ENCODE data around the gene ACLY.
"Not testable (repeated sequence)": the region's sequence is repeated elsewhere in the genome, so short reads cannot be mapped to it uniquely, and the experiment has no call there.

ACLY gene

GRCh38 chr17:41909088-41909487, 9.7 kb downstream of the ACLY start:
- no peak for DNase-seq

- no peak for DNase-seq
Observed at GRCh38 chr17:41907633-41908539, 10.9 kb downstream of the ACLY start.

- no peak for DNase-seq
Observed at GRCh38 chr17:41907185-41907556, 11.6 kb downstream of the ACLY start.

GRCh38 chr17:41906465-41907184, 12.1 kb downstream of the ACLY start:
- no peak for DNase-seq

DNA sequence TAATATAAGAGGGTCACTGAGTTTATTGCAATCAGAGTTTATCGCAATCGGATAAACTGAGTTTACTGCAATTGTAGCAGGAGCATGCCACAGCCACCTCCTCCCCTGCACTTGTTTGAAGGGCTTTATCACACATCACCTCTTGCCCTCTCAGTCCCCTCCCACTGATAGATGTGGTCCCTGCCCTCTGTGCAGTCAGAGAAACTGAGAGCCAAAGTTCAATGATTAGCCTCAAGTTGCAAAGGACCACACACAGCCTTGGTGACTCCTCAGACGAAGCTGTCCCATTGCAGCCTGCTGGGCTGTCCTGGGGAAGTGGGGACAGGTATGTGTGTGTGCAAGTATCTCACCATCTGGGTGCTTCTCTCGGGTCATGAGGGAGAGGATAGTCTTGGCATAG, 13.6 kb downstream of the ACLY start:
- no peak for DNase-seq

DNA sequence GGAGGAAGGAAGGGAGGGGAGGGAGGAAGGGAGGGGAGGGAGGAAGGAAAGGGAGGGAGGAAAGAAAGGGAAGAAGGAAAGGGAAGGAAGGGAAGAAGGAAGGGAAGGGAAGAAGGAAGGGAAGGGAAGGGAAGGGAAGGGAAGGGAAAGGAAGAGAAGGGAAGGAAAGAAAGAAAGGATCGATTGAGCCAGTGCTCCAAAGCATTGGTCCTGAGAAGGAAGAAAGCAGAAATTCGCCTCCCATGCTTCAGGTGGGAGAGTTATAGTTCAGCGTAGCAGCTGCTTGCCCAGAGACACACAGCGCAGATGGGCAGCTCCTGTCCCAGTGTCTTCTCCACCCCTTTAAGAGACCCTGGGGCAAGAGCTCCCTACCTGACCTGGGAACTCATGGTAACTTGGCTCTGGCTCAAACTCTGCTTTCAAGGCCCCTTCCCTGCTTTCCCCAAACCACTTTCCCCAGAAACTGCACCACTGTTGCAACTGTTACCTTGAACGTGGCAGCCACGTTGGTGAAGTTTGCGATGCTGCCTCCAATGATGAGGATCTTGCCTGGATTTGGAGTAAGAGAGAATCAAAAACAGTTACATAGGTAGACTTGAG, 14.4 kb downstream of the ACLY start:
- no peak for DNase-seq

- no peak for DNase-seq
Observed at GRCh38 chr17:41901646-41902045, 17.1 kb downstream of the ACLY start.

DNA sequence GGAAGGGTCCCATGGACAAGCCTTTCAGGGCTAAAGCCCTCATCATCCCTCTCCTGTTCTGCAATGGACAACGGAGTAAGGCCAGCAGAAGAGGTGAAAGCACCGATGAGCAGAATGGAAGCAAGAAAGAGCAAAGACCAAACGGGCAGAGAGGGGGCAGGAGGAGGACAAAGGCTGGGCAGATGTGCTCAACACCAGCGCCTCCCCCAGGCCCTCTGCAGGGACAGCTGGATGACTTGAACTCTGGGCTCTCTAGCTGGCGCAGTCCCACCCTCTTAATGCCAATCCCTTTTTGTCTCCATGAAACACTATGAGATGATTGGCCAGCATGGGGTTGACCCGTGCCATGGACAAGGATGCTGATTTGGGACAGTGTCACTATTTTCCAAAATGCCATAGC, 22.0 kb downstream of the ACLY start:
- DNase-seq: no peak

- DNase-seq: no peak
Observed at GRCh38 chr17:41895617-41896016, 23.1 kb downstream of the ACLY start.

DNA sequence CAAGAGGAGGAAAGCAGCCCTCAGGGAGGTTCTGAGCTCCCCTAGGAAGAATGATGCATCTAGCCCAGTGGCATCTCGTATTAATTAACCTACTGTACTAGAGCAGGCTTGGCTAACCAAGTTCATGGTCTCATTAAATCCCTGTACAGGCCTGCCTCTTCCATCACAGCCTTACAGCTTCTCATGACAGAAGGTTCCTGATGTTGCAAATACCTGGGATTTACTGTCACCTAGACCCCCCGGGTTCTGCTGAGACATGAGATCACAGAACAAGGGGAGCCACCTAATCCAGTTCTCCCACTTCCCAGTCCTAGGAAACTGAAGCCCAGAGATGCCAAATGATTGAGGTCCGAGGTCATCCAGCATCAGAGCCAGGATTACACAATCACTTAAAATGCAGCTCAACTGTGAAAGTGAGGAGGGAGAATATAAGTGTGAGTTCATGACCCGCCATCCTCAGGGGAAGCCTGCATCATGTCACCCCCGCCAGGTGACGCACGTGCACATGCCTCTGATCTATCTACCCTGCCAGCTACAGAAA, 23.9 kb downstream of the ACLY start:
- DNase-seq: no peak

DNA sequence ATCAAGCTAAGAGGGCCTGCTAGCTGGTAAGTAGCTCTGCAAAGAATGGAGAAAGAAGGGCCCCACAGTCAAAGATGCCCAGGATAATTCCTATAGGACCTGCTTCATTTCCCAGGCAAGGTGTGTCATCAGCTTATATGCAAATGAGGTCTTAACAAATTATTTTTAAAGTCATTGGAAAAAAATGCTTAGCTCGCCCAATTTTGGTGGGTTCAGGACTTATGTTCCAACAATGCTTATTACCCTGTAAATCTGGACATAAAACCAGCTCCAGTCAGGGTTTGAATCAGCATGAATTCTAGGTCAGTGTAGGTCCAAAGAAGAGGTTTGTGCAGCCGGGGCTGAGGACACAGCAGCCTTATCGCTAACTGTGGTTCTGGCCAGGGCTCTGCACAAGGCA, 25.4 kb downstream of the ACLY start:
- no peak for DNase-seq

GRCh38 chr17:41892021-41892376, 26.8 kb downstream of the ACLY start:
- DNase-seq: no peak

GRCh38 chr17:41891135-41892020, 27.4 kb downstream of the ACLY start:
- DNase-seq: no peak

- no peak for DNase-seq
Observed at GRCh38 chr17:41888332-41888965, 30.3 kb downstream of the ACLY start.

DNA sequence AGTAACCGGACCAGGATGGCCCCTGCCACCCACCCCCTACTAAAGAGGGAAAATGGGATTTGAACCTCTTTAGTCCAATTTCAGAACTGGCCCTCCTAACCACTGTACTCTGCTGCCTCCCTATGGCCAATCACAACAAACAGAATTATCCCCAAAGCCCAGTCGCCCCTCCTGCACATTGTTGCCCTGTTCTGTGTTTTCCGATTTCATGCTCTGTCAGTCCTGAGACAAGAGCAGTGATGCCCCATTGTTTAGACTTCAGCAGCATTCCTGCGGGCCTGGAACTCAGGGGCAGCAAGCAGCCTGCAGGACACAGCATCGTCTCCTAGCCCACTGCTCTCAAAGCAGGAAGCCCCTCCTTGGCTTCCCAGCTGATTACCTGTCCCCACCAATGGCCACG, 33.0 kb downstream of the ACLY start:
- DNase-seq: no peak

GRCh38 chr17:41882756-41883155, 36.0 kb downstream of the ACLY start:
- DNase-seq: no peak

GRCh38 chr17:41880130-41880529, 38.6 kb downstream of the ACLY start:
- no peak for DNase-seq

DNA sequence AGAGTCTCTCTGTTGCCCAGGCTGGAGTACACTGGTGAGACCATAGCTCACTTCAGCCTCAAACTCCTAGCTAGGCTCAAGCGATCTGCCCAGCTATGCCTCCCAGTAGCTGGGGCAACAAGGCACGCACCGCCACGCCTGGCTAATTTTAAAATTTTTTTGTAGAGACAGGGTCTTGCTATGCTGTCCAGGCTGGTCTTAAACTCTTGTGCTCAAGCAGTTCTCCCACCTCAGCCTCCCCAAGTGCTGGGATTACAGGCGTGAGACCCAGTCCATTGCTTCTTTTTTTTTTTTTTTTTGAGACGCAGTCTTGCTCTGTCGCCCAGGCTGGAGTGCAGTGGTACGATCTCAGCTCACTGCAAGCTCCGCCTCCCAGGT, 44.5 kb downstream of the ACLY start:
- DNase-seq: not testable (repeated sequence)

GRCh38 chr17:41873559-41874292, 45.0 kb downstream of the ACLY start:
- no peak for DNase-seq

- DNase-seq: no peak
Observed at GRCh38 chr17:41871789-41872188, 47.0 kb downstream of the ACLY start.

GRCh38 chr17:41870627-41871026, 48.1 kb downstream of the ACLY start:
- no peak for DNase-seq

- no peak for DNase-seq
Observed at GRCh38 chr17:41870097-41870496, 48.7 kb downstream of the ACLY start.

Measured in SHP77 treated with DMSO at 0.1 percent for 48 hours (cell line).